ENCODE data around the gene BEX1. TPM values are rescaled to one million over a fixed set of nuclear protein-coding genes. Genes with fewer than 3 reads are reported as not detected.

Gene BEX1
- total RNA-seq, 1 experiment from 2014 or later, result not detected

- H3K9me3 Mint-ChIP-seq (ENCODE audit: unreplicated experiment), result no peaks in the 10 kb centered on the region
- Histone ChIP-seq H3K9me3 (no peaks in the 10 kb centered on the region), H3K27me3 (replicated peaks; ENCODE audit: control insufficient read depth, insufficient read depth, low read length) (no peaks in the 10 kb centered on the region), H3K4me3 (ENCODE audit: low read depth, low read length) (no peak overlapping the region), H3K36me3 (ENCODE audit: control insufficient read depth, insufficient read depth, low read length) (no peaks in the 10 kb centered on the region), H3K4me1 (no peaks in the 10 kb centered on the region)
- H3K4me1 Mint-ChIP-seq (ENCODE audit: low read depth, unreplicated experiment), result no peaks in the 10 kb centered on the region
- TF ChIP-seq CTCF (IDR thresholded peaks at IDR 0.05; ENCODE audit: insufficient read depth in 1 of 2, low read depth in 1 of 2, low read length in 1 of 2, severe bottlenecking in 1 of 2, unreplicated experiment in 1 of 2), result no peak
- no peak for DNase-seq
- ChIA-PET POLR2A (no interaction called here), CTCF (no interaction called here)
- H3K27ac Mint-ChIP-seq (ENCODE audit: unreplicated experiment), result no peak overlapping the region
- BruUV-seq (replicated peaks), result no TSS peak
- H3K36me3 Mint-ChIP-seq (ENCODE audit: insufficient read depth, unreplicated experiment), result no peaks in the 10 kb centered on the region
- no peaks in the 10 kb centered on the region for H3K27me3 Mint-ChIP-seq (ENCODE audit: insufficient read depth, unreplicated experiment)
- intact Hi-C loops (cut with micrococcal nuclease; ENCODE audit: unreplicated experiment), result no loop called here
- no peak overlapping the region for H3K4me3 Mint-ChIP-seq (ENCODE audit: unreplicated experiment)
Observed at GRCh38 chrX:103073467-103073866, 9.5 kb upstream of the BEX1 start.

- no peaks in the 10 kb centered on the region for H3K9me3 ChIP-seq
- TF ChIP-seq CTCF (IDR thresholded peaks at IDR 0.05; ENCODE audit: insufficient read depth in 1 of 2, low read depth in 1 of 2, low read length in 1 of 2, severe bottlenecking in 1 of 2, unreplicated experiment in 1 of 2), result no peak
- no peaks in the 10 kb centered on the region for H3K27me3 Mint-ChIP-seq (ENCODE audit: insufficient read depth, unreplicated experiment)
- H3K4me3 Mint-ChIP-seq (ENCODE audit: unreplicated experiment), result no peak overlapping the region
- ChIA-PET POLR2A (no interaction called here), CTCF (no interaction called here)
- no peak overlapping the region for H3K4me3 ChIP-seq (ENCODE audit: low read depth, low read length)
- H3K4me1 ChIP-seq, result no peaks in the 10 kb centered on the region
- DNase-seq, result no peak
- no TSS peak for BruUV-seq (replicated peaks)
- intact Hi-C loops (cut with micrococcal nuclease; ENCODE audit: unreplicated experiment), result no loop called here
- no peaks in the 10 kb centered on the region for H3K27me3 ChIP-seq (replicated peaks; ENCODE audit: control insufficient read depth, insufficient read depth, low read length)
- H3K36me3 ChIP-seq (ENCODE audit: control insufficient read depth, insufficient read depth, low read length), result no peaks in the 10 kb centered on the region
- no peaks in the 10 kb centered on the region for H3K4me1 Mint-ChIP-seq (ENCODE audit: low read depth, unreplicated experiment)
- no peaks in the 10 kb centered on the region for H3K36me3 Mint-ChIP-seq (ENCODE audit: insufficient read depth, unreplicated experiment)
- H3K9me3 Mint-ChIP-seq (ENCODE audit: unreplicated experiment), result peaks cover 9% of the 10 kb centered on the region
- H3K27ac Mint-ChIP-seq (ENCODE audit: unreplicated experiment), result no peak overlapping the region
Observed at GRCh38 chrX:103066606-103067005, 2.6 kb upstream of the BEX1 start.

- Histone ChIP-seq H3K36me3 (ENCODE audit: control insufficient read depth, insufficient read depth, low read length) (no peaks in the 10 kb centered on the region), H3K4me3 (ENCODE audit: low read depth, low read length) (no peak overlapping the region), H3K27me3 (replicated peaks; ENCODE audit: control insufficient read depth, insufficient read depth, low read length) (no peaks in the 10 kb centered on the region), H3K4me1 (no peaks in the 10 kb centered on the region), H3K9me3 (no peaks in the 10 kb centered on the region)
- no peak overlapping the region for H3K4me3 Mint-ChIP-seq (ENCODE audit: unreplicated experiment)
- TF ChIP-seq CTCF (IDR thresholded peaks at IDR 0.05; ENCODE audit: insufficient read depth in 1 of 2, low read depth in 1 of 2, low read length in 1 of 2, severe bottlenecking in 1 of 2, unreplicated experiment in 1 of 2), result no peak
- H3K36me3 Mint-ChIP-seq (ENCODE audit: insufficient read depth, unreplicated experiment), result no peaks in the 10 kb centered on the region
- CTCF ChIA-PET, result no interaction called here
- POLR2A ChIA-PET, result interaction anchor here (0.6 kb wide), 1 partner anchor 23 kb away, joined by 3 read pairs; no protein-coding TSS in a partner anchor
- no peaks in the 10 kb centered on the region for H3K27me3 Mint-ChIP-seq (ENCODE audit: insufficient read depth, unreplicated experiment)
- no peaks in the 10 kb centered on the region for H3K4me1 Mint-ChIP-seq (ENCODE audit: low read depth, unreplicated experiment)
- BruUV-seq (replicated peaks), result no TSS peak
- H3K27ac Mint-ChIP-seq (ENCODE audit: unreplicated experiment), result no peak overlapping the region
- intact Hi-C loops (cut with micrococcal nuclease; ENCODE audit: unreplicated experiment), result no loop called here
- DNase-seq, result no peak
- peaks cover 9% of the 10 kb centered on the region for H3K9me3 Mint-ChIP-seq (ENCODE audit: unreplicated experiment)
Observed at GRCh38 chrX:103063191-103063845, 653 bp downstream of the BEX1 start.

Data from Caco-2 (cell line).